ENCODE results near the gene ALDH16A1. TPM values are rescaled to one million over a fixed set of nuclear protein-coding genes. Genes with fewer than 3 reads are reported as not detected.

The ALDH16A1 gene
- total and polyA plus RNA-seq, 10 of the 15 experiments (the other 5 are each of a cell fraction or from before 2014, with no cell fraction given), result 1.7 to 49.3 (median 18.1) TPM

DNA sequence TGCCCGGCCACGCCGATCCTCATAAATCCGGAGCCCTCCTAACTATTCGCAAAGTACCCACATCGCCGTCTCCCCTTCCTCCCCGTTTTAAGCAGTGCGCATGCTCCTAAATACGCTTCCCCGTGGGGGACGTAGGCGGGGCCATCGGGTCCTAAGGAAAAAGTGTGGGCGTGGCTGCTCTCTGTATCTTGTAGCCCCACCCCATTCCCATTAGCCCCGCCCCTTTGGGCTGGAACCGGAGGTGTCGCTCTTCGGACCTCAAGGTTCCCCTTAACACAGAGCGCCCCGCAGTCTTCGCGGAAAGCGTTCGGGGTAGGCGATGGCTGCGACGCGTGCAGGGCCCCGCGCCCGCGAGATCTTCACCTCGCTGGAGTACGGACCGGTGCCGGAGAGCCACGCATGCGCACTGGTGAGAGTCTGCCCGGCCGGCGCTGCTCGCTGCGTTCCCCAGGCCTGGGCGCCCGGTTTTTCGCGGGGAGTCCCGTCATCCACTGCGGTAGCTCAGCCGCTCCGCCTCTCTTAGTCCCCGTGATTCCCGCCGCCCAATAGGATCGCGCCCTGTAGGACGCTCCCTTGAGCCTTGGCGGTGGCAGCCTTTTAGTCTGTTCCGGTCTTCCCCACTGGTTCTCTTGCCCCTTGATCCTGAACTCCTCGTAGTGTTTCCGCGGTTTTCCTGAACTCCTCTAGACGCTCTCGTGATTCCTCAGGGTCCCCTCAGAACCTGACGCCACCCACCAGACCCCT lies at the start of gene ALDH16A1 (continued):
- TF ChIP-seq BCLAF1 (IDR thresholded peaks at IDR 0.05) (no peak), SP1 (IDR thresholded peaks at IDR 0.05; ENCODE audit: low read depth, low read length) (peak; percentile 68), ZNF217 (IDR thresholded peaks at IDR 0.05) (no peak), RB1 (IDR thresholded peaks at IDR 0.05; ENCODE audit: borderline replicate concordance) (no peak), HDAC6 (IDR thresholded peaks at IDR 0.05; ENCODE audit: unreplicated experiment) (no peak), ATF3 (IDR thresholded peaks at IDR 0.05; ENCODE audit: borderline replicate concordance, extremely low read depth, low read depth, low read length) (peak; percentile 47; the same call in 1 of the 2 replicates), MEF2B (IDR thresholded peaks at IDR 0.05; ENCODE audit: partially characterized antibody, poor library complexity, severe bottlenecking) (no peak), NBN (IDR thresholded peaks at IDR 0.05) (peak; percentile 13; the same call in 1 of the 2 replicates), ZBTB33 (IDR thresholded peaks at IDR 0.05) (no peak), TARDBP (IDR thresholded peaks at IDR 0.05; ENCODE audit: borderline replicate concordance) (no peak), SREBF1 (IDR thresholded peaks at IDR 0.05; ENCODE audit: low read length) (no peak), NR2C1 (IDR thresholded peaks at IDR 0.05) (no peak), CBX5 (IDR thresholded peaks at IDR 0.05; ENCODE audit: low read depth) (peak; percentile 78; the same call in 1 of the 2 replicates), POLR2AphosphoS2 (IDR thresholded peaks at IDR 0.05; ENCODE audit: low read depth, low read length) (peak; percentile 97), CREM (IDR thresholded peaks at IDR 0.05; ENCODE audit: low read depth) (no peak; the same call in 1 of the 2 replicates), KAT2A (conservative IDR thresholded peaks at IDR 0.05; ENCODE audit: control insufficient read depth, low read depth, low read length) (no peak), NR2C2 (IDR thresholded peaks at IDR 0.05; ENCODE audit: borderline replicate concordance, control insufficient read depth, insufficient read length, low read depth) (no peak), WRNIP1 (IDR thresholded peaks at IDR 0.05; ENCODE audit: borderline replicate concordance, low read depth, low read length) (no peak), CHD4 (IDR thresholded peaks at IDR 0.05) (no peak), ZSCAN29 (IDR thresholded peaks at IDR 0.05) (peak; percentile 43; the same call in 1 of the 2 replicates), LARP7 (IDR thresholded peaks at IDR 0.05) (peak; percentile 35; the same call in 1 of the 2 replicates), ZBTB11 (CRISPR knock-in tag; IDR thresholded peaks at IDR 0.05) (no peak)

Data from GM12878 (cell line).